Left lung (tissue), 10 donors: ENCODE data around the gene C17orf50. TPM values are rescaled to one million over a fixed set of nuclear protein-coding genes. Genes with fewer than 3 reads are reported as not detected.
A peak's percentile ranks its signal among the peaks of the same experiment; 100 is the strongest.

Experiments used
- ATAC-seq: fragments of 200-7000 bp; cut with Tn5 transposase; one replicate; pipeline ENCODE4 v1.9.1; 2020; ENCODE audit warnings: moderate library complexity
- DNase-seq, 4 donors: peaks; one replicate each; pipeline ENCODE4 v3.0.0-alpha.2; 2013 to 2020
- H3K27ac ChIP-seq, 2 donors: fragments of 200-600 bp; sonication (generic) in 1 of 2; one replicate each; pipeline versions ENCODE4 v1.5.0 to v1.8.0; 2020 to 2021
- H3K27me3 ChIP-seq, 2 donors: fragments of 200-600 bp; sonication (generic) in 1 of 2; one replicate each; pipeline versions ENCODE4 v1.5.0 to v1.8.0; 2020 to 2021
- H3K36me3 ChIP-seq, 2 donors: fragments of 200-600 bp; sonication (generic) in 1 of 2; one replicate each; pipeline versions ENCODE4 v1.5.0 to v1.8.0; 2020 to 2021
- H3K4me1 ChIP-seq, 2 donors: fragments of 200-600 bp; one replicate each; pipeline ENCODE4 v1.8.0; 2021
- H3K4me3 ChIP-seq, 2 donors: fragments of 200-600 bp; sonication (generic) in 1 of 2; one replicate each; pipeline versions ENCODE4 v1.5.0 to v1.8.0; 2020 to 2021; ENCODE audit warnings: mild to moderate bottlenecking in 1 of 2
- H3K9me3 ChIP-seq, 2 donors: fragments of 200-600 bp; sonication (generic) in 1 of 2; one replicate each; pipeline versions ENCODE4 v1.5.0 to v1.8.0; 2020 to 2021
- intact Hi-C, 2 donors: fragments of 100-400 bp; cut with DNase I; formaldehyde crosslinking; loops; one replicate each; pipeline versions ENCODE4 v1.11.2 to v1.14.2; 2022
- polyA plus RNA-seq, 6 donors: library from polyadenylated mRNA; unstranded; fragments of 120-200 nt; gene quantifications; one replicate each; pipeline ENCODE4 v1.2.1, GENCODE V29; 2013; ENCODE audit not compliant: insufficient read length in 6 of 6
- total RNA-seq, 2 donors: library from RNA; stranded (reverse); fragmentation: NEBNext Ultra II Directional; extraction: Animal tissue kit (Norgen Biotek cat#: 25700); gene quantifications; one replicate each; pipeline ENCODE4 v1.2.1, GENCODE V29; 2021
- TF ChIP-seq, protein P1 (sequence below), 2 donors: fragments of 200-600 bp; sonication (generic) in 1 of 2; IDR thresholded peaks; one replicate each; pipeline versions ENCODE4 v1.5.0 to v1.8.0; 2021; ENCODE audit warnings: antibody characterized with exemption in 2 of 2
- donor health status: DM: no; HTN: yes; CAD: no.
- donor health status: DM: no; HTN: no; CAD: no.

The C17orf50 gene
- total and polyA plus RNA-seq, 8 donors = 0.16 to 0.21 (median 0.20) TPM; not detected in 5

DNA sequence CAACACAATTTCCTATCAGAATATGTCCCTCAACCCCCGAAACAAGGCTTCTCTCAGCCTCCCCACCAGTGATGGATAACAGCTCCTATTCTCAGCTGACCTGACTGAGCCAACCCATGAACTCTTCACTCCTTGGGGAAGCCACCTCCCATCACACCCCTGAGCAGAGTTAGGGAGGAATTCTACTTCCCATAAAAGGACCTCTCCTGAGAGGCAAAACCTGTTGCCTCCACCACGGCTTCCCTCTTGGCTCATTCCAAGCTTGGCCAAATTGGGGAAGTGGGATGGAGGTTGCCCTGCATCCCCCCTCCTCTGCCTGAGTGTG lies 34.9 kb upstream of the C17orf50 start:
- peaks cover 0 to 1% of the 10 kb centered on the region in 2 donors for H3K4me1 ChIP-seq
- intact Hi-C loops = no loop called here
- H3K4me3 ChIP-seq = no peak overlapping the region
- peaks cover 0 to under 1% of the 10 kb centered on the region in 2 donors for H3K27me3 ChIP-seq
- DNase-seq = no peak
- ATAC-seq = no peak
- H3K36me3 ChIP-seq = peaks cover 0 to 81% of the 10 kb centered on the region in 2 donors
- H3K9me3 ChIP-seq = no peaks in the 10 kb centered on the region
- TF ChIP-seq, protein P1, sequence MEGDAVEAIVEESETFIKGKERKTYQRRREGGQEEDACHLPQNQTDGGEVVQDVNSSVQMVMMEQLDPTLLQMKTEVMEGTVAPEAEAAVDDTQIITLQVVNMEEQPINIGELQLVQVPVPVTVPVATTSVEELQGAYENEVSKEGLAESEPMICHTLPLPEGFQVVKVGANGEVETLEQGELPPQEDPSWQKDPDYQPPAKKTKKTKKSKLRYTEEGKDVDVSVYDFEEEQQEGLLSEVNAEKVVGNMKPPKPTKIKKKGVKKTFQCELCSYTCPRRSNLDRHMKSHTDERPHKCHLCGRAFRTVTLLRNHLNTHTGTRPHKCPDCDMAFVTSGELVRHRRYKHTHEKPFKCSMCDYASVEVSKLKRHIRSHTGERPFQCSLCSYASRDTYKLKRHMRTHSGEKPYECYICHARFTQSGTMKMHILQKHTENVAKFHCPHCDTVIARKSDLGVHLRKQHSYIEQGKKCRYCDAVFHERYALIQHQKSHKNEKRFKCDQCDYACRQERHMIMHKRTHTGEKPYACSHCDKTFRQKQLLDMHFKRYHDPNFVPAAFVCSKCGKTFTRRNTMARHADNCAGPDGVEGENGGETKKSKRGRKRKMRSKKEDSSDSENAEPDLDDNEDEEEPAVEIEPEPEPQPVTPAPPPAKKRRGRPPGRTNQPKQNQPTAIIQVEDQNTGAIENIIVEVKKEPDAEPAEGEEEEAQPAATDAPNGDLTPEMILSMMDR (IDR thresholded peaks at IDR 0.05) = no peak
- no peak overlapping the region for H3K27ac ChIP-seq

DNA sequence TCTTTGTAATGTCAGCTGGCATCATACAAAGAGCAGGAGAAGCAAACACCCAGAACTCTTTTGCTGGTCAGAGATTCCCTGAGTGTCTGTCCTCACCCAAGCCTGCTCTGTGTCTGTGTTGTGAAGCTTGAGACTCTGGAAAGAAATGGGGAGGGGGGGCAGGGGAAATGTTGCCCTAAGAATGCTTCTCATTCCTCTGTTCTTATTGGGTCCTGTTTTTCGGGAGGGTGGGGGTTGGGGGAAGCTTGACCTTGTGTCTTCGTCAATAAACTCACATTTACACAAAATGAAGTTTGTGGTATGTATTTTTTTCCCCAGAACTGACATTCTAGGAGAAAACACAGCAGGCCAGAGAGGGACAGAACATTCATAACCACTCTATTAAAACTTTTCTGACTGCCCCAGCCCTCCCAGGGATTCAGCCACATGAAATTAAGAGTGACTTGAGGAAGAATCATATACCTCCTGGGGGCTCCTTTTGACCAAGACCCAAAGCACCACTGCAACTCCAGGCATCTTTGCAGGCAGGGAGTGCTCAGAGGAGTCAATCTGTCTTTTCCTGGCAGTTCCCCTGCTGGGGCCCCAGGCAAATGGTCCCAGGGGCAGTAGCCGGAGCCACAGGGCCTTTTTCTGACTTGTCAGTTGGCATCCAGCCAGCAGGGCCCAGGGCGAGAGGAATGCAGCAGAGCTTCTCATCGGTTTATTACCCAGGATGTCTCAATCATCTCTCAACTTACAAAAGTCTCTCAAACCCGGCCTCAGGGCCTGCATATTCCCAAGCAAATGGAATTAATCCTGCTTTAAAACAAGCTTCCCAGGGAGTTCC lies 34.3 kb upstream of the C17orf50 start:
- no peaks in the 10 kb centered on the region for H3K9me3 ChIP-seq
- no peak overlapping the region for H3K4me3 ChIP-seq
- TF ChIP-seq, protein P1 (IDR thresholded peaks at IDR 0.05) = no peak
- no peak overlapping the region for H3K27ac ChIP-seq
- peak in 1 of 4 donors; percentile 14 for DNase-seq
- peaks cover 0 to 6% of the 10 kb centered on the region in 2 donors for H3K27me3 ChIP-seq
- intact Hi-C loops = no loop called here
- ATAC-seq = no peak
- H3K4me1 ChIP-seq = peaks cover 3 to 7% of the 10 kb centered on the region in 2 donors
- peaks cover 0 to 76% of the 10 kb centered on the region in 2 donors for H3K36me3 ChIP-seq

DNA sequence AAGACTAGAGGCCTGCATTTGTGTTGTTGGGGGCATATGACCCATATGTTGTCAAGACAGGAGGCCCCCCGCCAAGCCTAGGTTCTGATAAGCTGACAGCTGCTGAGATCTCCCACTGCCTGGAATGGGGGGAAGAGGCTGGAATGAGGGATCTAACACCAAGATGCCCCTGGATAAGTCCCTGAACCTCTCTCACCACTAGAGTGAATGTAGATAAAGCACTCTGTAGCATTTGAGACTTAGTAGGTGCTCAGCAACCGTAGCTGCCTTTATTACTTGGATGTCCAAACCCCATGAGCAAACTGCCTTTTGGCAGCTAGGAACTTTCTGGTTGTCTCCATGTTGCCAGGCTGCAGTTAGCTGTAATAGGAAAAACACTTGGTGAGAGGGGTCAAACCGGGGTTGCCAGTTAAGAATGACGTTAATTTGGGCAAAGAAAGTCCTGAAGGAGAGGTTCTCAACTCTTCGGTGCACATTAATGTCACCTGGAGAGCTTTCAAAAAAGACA lies 33.7 kb upstream of the C17orf50 start:
- H3K27me3 ChIP-seq = peaks cover 0 to 13% of the 10 kb centered on the region in 2 donors
- peaks cover 0 to 70% of the 10 kb centered on the region in 2 donors for H3K36me3 ChIP-seq
- no peak overlapping the region for H3K27ac ChIP-seq
- no peak overlapping the region for H3K4me3 ChIP-seq
- ATAC-seq (no peak), DNase-seq (no peak)
- H3K4me1 ChIP-seq = peaks cover 3 to 9% of the 10 kb centered on the region in 2 donors
- TF ChIP-seq, protein P1 (IDR thresholded peaks at IDR 0.05) = no peak
- no peaks in the 10 kb centered on the region for H3K9me3 ChIP-seq
- intact Hi-C loops = no loop called here

DNA sequence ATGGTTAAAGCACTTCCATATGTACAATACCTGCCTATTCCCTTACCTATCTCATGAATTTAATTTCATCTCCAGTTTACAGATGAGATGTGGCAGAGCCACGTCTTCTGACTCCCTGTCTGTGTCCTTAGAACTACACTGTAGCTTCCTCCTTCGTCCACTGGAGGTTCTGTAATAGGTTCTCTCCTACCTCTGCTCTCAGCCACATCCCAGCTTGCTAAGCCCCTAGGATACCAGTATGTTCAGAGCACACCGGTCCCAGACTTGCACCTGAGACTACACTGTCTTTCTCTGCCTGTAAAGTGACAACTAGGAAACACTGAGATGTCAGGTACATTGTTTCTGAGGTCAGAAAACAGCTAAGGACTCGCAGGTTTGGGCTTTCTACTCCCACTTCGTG lies 33.1 kb upstream of the C17orf50 start:
- no peak for ATAC-seq
- no peak for DNase-seq

DNA sequence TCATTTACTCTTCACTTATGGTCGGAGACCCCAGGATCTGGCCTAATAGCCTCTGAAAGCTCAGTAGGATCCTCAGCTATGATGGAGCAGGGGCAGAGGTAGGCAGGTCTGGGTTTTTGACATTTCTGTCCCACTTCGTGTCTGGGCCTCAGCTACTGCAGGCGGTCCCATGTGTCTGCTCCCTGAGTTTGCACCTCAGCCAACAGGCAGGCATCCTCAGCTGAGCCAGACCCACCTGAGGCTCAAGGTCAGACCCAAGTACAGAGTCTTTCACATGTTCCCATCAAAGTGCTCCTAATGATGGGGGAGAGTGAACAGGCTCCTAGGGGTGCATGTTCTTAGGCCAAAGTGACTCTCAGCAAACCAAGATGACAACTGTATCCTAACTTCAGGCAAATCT lies 32.1 kb upstream of the C17orf50 start:
- TF ChIP-seq, protein P1 (IDR thresholded peaks at IDR 0.05) = no peak
- peaks cover 3 to 9% of the 10 kb centered on the region in 2 donors for H3K4me1 ChIP-seq
- no peak overlapping the region for H3K27ac ChIP-seq
- no peaks in the 10 kb centered on the region for H3K9me3 ChIP-seq
- intact Hi-C loops = no loop called here
- H3K4me3 ChIP-seq = no peak overlapping the region
- DNase-seq = no peak
- no peak for ATAC-seq
- peaks cover 0 to 54% of the 10 kb centered on the region in 2 donors for H3K36me3 ChIP-seq
- peaks cover 0 to 21% of the 10 kb centered on the region in 2 donors for H3K27me3 ChIP-seq

More for the DNA sequence above, 33.1 kb upstream of the C17orf50 start:
- H3K4me3 ChIP-seq = no peak overlapping the region
- H3K36me3 ChIP-seq = peaks cover 0 to 64% of the 10 kb centered on the region in 2 donors
- intact Hi-C loops = no loop called here
- H3K27me3 ChIP-seq = peaks cover 0 to 19% of the 10 kb centered on the region in 2 donors
- H3K27ac ChIP-seq = no peak overlapping the region
- peaks cover 3 to 9% of the 10 kb centered on the region in 2 donors for H3K4me1 ChIP-seq
- no peaks in the 10 kb centered on the region for H3K9me3 ChIP-seq
- TF ChIP-seq, protein P1 (IDR thresholded peaks at IDR 0.05) = no peak
